GM18870 (cell line): ENCODE data around the gene SCRN1.
"Not testable (repeated sequence)": the region's sequence is repeated elsewhere in the genome, so short reads cannot be mapped to it uniquely, and the experiment has no call there.

ENCODE experiments used
- ATAC-seq: cut with Tn5 transposase; IDR thresholded peaks from one replicate; pipeline ENCODE4 v1.9.1; 2021; ENCODE audit warnings: moderate library complexity; ENCODE audit not compliant: unreplicated experiment

The SCRN1 gene

GRCh38 chr7:29893351-29893965 lies 96.1 kb downstream of the SCRN1 start:
- no peak for ATAC-seq

GRCh38 chr7:29892231-29892630 lies 97.4 kb downstream of the SCRN1 start:
- ATAC-seq, result no peak

- no peak for ATAC-seq
Measured at GRCh38 chr7:29891766-29892165, 97.8 kb downstream of the SCRN1 start.

GRCh38 chr7:29890786-29891185 lies 98.8 kb downstream of the SCRN1 start:
- not testable (repeated sequence) for ATAC-seq

GRCh38 chr7:29890251-29890650 lies 99.3 kb downstream of the SCRN1 start:
- no peak for ATAC-seq

GRCh38 chr7:29889288-29889687 lies 100.3 kb downstream of the SCRN1 start:
- ATAC-seq, result no peak

- ATAC-seq, result no peak
Measured at GRCh38 chr7:29888006-29888405, 101.6 kb downstream of the SCRN1 start.

GRCh38 chr7:29886827-29887226 lies 102.8 kb downstream of the SCRN1 start:
- ATAC-seq, result no peak

- no peak for ATAC-seq
Measured at GRCh38 chr7:29885626-29886025, 104.0 kb downstream of the SCRN1 start.

GRCh38 chr7:29884399-29885272 lies 105.0 kb downstream of the SCRN1 start:
- ATAC-seq, result no peak

GRCh38 chr7:29883462-29884398 lies 105.9 kb downstream of the SCRN1 start:
- no peak for ATAC-seq

GRCh38 chr7:29882481-29882880 lies 107.1 kb downstream of the SCRN1 start:
- no peak for ATAC-seq

- no peak for ATAC-seq
Measured at GRCh38 chr7:29881724-29882123, 107.9 kb downstream of the SCRN1 start.

- ATAC-seq, result no peak
Measured at GRCh38 chr7:29879609-29880008, 110.0 kb downstream of the SCRN1 start.

GRCh38 chr7:29878081-29878688 lies 111.4 kb downstream of the SCRN1 start:
- no peak for ATAC-seq

- no peak for ATAC-seq
Measured at GRCh38 chr7:29877196-29877595, 112.4 kb downstream of the SCRN1 start.

GRCh38 chr7:29875741-29876140 lies 113.9 kb downstream of the SCRN1 start:
- ATAC-seq, result no peak

GRCh38 chr7:29873644-29874294 lies 115.8 kb downstream of the SCRN1 start:
- ATAC-seq, result no peak

GRCh38 chr7:29871787-29872398 lies 117.7 kb downstream of the SCRN1 start:
- ATAC-seq, result no peak
